ENCODE measurements around the gene NYNRIN.
"Not testable (repeated sequence)": the region's sequence is repeated elsewhere in the genome, so short reads cannot be mapped to it uniquely, and the experiment has no call there.

The NYNRIN gene

GRCh38 chr14:24431569-24432258 lies 32.9 kb downstream of the NYNRIN start:
- peak; percentile 86 for DNase-seq (ENCODE audit: low spot score)

GRCh38 chr14:24432259-24433131 lies 33.7 kb downstream of the NYNRIN start:
- DNase-seq (ENCODE audit: low spot score), result no peak

DNA sequence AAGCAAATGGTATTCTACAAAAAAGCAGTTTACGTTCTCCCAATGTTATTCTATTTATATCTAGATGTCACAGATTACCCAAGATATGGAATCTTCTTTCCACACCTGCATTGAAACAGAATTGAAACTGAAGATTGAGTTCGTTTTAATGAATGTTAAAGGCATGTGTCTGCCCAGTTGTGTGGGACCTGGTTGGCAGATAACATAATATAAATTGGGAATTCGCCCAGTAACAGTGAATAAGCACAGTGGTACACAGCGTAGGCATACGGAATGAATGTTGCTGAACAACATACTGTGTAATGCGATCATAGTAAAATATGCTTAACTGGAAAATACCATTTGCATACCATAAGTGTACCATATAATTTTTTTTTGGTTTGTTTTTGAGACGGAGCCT lies 35.2 kb downstream of the NYNRIN start:
- no peak for DNase-seq (ENCODE audit: low spot score)

DNA sequence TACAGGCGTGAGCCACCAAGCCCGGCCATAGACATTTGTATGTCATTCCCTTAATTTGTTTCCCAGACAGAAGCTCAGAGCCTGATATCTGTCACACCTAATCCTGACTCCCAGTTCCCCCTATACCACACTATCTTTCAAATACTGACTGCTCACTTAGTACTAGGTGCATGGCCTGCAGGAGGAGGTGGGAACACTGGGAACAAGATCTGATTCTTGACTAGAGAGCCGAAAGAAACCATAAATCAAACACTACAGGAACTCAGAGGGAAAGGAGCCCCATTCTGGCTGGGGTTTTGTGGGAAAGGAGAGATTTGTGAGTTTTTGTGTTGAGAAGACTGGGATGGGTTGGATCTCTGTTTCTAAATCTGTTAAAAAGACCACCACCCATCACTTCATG lies 35.9 kb downstream of the NYNRIN start:
- DNase-seq (ENCODE audit: low spot score), result no peak

- no peak for DNase-seq (ENCODE audit: low spot score)
Observed at GRCh38 chr14:24435192-24435810, 36.5 kb downstream of the NYNRIN start.

GRCh38 chr14:24435998-24436354 lies 37.2 kb downstream of the NYNRIN start:
- no peak for DNase-seq (ENCODE audit: low spot score)

- peak; percentile 59 for DNase-seq (ENCODE audit: low spot score)
Observed at GRCh38 chr14:24436355-24437019, 37.7 kb downstream of the NYNRIN start.

GRCh38 chr14:24437020-24437735 lies 38.4 kb downstream of the NYNRIN start:
- no peak for DNase-seq (ENCODE audit: low spot score)

- no peak for DNase-seq (ENCODE audit: low spot score)
Observed at GRCh38 chr14:24437736-24438067, 38.9 kb downstream of the NYNRIN start.

DNA sequence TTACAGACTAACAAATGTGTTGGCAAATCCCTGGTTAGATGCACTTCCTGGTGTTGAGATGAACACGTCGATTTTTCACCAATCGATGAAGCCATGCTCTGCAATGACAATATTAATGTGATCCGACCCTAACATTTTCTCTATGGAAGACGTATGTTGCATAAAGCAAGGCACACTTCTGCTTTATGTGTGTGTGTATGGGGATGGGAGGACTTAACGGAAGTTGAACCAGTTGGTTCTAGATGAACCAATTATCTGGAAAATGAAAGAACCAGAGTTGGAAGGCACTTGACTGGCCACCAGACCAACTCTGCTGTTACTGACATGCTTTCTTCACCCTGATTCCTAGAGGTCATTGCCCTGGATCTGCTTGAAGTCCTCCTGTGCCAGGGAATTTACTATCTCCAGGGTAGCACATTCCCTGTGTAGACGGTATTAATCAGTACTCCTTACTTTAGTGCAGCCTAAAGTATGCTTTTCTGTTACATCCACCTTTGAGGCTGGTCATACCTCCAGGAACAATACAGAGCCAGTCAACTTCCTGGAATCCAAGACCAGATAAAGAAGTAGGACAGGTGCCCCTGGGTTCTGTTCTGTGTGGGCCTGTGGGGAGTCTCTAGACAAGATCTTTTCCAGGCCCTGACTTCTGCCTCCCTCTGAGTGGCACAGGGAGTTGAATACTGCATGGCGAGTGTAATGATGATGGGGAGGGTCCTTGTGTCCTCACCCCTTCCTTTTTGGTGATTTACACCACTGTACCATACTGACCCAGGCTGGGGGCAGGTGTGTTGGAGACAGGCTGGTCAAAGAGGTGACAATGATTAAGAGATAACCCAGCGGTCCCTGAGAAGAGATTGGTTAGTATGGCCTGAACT lies 39.7 kb downstream of the NYNRIN start:
- DNase-seq (ENCODE audit: low spot score), result no peak

DNA sequence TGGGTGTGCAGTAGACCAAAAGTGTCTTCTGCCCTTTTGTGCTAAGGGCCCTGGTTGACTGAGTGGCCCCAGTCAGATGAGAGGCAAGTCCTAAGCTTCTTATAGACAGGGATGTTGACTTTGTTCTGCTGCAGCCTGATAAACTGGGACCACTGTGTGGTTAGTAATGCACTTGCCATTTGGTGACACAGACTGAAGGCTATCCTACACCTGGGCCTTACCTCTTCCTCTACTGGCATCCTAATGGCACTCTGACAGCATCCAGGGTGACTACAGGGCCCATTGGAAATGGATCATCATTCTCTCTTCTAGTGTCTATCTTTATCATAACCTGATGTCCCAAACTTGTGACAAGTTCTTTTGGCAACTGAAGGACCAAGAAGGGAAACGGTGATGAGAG lies 40.5 kb downstream of the NYNRIN start:
- DNase-seq (ENCODE audit: low spot score), result no peak

DNA sequence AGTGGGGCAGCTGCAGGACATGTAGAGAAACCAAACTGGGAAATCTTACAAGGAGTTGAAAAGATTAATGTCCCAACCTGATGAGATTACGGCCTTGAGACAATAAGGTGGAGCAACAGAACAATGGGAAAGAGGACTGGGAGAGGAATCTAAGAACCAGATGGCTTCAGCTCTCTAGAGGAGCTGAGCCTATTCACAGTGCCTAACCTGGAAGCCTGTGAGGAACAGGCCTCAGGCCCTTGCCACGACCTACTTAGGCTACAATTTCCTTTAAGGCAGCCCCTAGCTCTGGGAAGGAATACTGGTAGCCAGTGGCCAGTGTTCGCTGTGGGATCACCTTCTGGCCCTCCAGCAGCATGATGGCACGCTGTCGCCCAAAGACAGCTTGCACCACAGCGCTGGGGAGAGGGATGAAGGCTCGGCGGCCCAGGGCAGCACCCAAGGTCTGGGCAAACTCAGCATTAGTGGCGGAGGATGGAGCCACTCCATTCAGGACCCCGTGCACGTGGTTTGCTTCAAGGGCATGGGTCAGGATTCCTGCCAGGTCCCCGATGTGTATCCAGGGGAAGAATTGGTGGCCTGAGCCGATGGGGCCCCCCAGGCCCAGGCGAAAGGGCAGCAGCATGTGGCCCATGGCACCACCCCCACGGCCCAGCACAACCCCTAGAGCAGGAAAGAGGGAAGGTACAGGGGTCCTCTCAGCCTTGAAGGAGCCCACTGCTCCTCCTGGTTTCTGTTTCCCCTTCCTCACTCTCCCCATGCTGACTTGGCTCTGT lies 41.2 kb downstream of the NYNRIN start:
- DNase-seq (ENCODE audit: low spot score), result no peak

GRCh38 chr14:24440606-24441399 lies 42.0 kb downstream of the NYNRIN start:
- no peak for DNase-seq (ENCODE audit: low spot score)

- no peak for DNase-seq (ENCODE audit: low spot score)
Observed at GRCh38 chr14:24441485-24441884, 42.7 kb downstream of the NYNRIN start.

DNA sequence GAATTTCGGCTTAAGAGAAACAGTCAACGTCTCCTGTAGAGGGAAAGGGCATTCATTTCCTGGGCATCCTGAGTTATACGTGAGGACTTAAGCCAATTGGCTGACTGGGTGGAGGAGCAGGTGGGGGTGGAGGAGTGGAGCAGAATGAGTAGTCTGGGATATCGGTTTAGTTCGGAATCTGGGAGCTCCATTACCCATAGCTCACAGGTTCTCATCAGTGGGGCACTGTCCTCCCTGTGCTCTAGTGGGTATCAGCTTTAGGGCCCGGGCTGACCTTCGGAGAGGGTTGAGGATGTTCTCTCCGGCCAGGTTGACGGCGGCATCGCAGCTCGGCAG lies 43.1 kb downstream of the NYNRIN start:
- no peak for DNase-seq (ENCODE audit: low spot score)

DNA sequence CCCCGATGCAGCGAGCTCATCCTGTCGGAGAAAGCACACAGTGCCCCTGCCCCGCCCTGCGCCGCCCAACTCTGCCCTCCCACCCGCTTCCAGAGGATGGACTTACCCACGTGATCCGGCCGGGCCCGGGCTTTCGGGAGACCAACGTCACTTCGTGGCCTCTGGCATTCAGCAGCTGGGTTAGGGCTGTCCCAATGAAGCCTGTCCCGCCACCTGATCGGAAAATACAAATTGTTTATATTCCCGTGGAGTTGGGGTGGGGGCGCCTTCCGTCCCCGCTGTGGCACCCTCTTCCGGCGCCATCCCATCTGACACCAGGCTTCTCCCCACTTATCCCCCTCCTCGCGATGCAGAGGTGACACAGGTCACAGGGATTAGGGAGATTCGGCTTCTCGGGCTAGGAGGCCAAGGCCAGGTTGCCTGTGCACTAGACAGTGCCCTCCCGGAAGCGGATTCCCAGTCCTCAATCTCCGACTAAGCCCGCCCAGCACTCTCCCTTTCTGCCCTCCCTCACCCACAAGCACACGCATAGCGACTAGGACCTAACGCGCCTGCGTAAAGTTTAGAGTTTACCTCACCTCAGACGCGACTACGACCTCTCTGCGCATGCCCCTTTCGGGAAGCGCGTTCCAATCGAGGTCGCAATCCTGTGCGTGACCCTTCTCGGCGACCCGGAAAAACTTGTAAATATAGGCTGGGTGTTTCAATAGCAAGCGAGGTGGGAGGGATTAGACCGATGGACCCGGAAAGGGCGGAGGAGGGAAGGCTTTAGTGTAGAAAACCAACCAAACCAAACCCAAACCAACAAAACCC lies 43.6 kb downstream of the NYNRIN start, which contains the start of gene SDR39U1:
Gene SDR39U1, minus strand, starts transcription at position 537 of the 813 bp plus-strand sequence. Its CDS starts 7 bp downstream, at position 530.
- peak; percentile 99 for DNase-seq (ENCODE audit: low spot score)

DNA sequence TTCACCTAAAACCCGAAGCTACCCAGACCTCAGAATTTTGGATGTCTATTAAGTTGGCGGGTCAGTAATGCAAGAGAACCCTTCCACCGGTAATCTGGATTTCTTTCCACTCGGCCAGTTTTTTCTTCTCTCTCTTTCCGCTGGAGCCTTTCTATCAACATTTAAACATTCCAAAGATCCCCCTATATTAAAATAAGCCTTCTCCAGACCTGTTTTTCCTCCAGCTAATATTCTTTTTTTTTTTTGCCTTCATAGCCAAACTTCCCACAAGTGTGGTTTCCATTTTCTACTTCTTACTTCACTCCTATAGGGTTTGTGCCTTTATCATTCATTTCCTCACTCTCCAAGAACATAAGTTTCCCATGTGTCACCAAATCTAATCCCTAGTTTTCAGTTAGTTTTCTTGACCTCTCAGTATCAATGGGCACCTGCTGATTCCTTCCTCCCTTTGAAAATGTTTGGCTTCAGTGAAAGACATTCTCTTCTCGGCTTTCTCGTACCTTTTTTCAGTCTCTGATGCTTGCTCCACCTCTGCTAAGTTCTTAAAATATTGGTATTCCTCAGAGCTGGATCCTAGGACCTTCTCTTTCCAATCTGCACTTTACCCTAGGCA lies 44.4 kb downstream of the NYNRIN start:
- no peak for DNase-seq (ENCODE audit: low spot score)

GRCh38 chr14:24450828-24451227 lies 52.0 kb downstream of the NYNRIN start:
- DNase-seq (ENCODE audit: low spot score), result not testable (repeated sequence)
